ENCODE data around the gene TADA2B. TPM values are rescaled to one million over a fixed set of nuclear protein-coding genes. Genes with fewer than 3 reads are reported as not detected.

The TADA2B gene
- total and polyA plus RNA-seq, 2 experiments from 2014 or later, result 3.6 to 11.4 TPM

DNA sequence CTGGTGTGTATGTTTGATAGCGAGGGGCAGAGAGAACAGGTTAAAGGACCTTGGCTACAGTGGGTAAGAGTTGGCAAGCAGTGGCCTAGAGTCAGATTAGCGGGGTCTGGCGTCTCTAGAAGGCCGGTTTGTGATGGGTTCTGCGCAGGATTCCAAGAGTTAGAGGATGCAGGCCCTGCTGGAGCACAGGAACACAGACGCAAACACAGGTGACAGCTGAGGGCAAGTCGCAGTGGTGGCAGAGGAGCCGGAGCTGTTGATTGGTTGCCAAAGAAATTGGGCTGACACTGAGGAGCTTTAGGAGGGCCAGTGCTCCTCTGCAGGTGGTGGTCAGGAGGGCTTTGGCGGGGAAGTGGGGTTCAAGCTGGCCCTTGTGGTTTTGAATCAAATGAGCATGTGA is 3.8 kb downstream of the TADA2B start (continued):
- TF ChIP-seq, protein P1, sequence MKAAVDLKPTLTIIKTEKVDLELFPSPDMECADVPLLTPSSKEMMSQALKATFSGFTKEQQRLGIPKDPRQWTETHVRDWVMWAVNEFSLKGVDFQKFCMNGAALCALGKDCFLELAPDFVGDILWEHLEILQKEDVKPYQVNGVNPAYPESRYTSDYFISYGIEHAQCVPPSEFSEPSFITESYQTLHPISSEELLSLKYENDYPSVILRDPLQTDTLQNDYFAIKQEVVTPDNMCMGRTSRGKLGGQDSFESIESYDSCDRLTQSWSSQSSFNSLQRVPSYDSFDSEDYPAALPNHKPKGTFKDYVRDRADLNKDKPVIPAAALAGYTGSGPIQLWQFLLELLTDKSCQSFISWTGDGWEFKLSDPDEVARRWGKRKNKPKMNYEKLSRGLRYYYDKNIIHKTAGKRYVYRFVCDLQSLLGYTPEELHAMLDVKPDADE (IDR thresholded peaks at IDR 0.05), result no peak
- no peak for TF ChIP-seq EZH2phosphoT487 (IDR thresholded peaks at IDR 0.05; ENCODE audit: unreplicated experiment)
- TF ChIP-seq CTCF (conservative IDR thresholded peaks at IDR 0.05; ENCODE audit: low read depth in 2 of 2), result no peak
- TF ChIP-seq CREB1 (CRISPR knock-in tag; IDR thresholded peaks at IDR 0.05; ENCODE audit: low read depth), result no peak
- no peak for TF ChIP-seq ZNF331 (CRISPR knock-in tag; IDR thresholded peaks at IDR 0.05; ENCODE audit: low read depth)
- no peak for TF ChIP-seq ZNF114 (CRISPR knock-in tag; IDR thresholded peaks at IDR 0.05)
- TF ChIP-seq JUNB (IDR thresholded peaks at IDR 0.05; ENCODE audit: unreplicated experiment), result no peak
- TF ChIP-seq NANOG (IDR thresholded peaks at IDR 0.05; ENCODE audit: borderline replicate concordance), result no peak
- TF ChIP-seq, protein P2, sequence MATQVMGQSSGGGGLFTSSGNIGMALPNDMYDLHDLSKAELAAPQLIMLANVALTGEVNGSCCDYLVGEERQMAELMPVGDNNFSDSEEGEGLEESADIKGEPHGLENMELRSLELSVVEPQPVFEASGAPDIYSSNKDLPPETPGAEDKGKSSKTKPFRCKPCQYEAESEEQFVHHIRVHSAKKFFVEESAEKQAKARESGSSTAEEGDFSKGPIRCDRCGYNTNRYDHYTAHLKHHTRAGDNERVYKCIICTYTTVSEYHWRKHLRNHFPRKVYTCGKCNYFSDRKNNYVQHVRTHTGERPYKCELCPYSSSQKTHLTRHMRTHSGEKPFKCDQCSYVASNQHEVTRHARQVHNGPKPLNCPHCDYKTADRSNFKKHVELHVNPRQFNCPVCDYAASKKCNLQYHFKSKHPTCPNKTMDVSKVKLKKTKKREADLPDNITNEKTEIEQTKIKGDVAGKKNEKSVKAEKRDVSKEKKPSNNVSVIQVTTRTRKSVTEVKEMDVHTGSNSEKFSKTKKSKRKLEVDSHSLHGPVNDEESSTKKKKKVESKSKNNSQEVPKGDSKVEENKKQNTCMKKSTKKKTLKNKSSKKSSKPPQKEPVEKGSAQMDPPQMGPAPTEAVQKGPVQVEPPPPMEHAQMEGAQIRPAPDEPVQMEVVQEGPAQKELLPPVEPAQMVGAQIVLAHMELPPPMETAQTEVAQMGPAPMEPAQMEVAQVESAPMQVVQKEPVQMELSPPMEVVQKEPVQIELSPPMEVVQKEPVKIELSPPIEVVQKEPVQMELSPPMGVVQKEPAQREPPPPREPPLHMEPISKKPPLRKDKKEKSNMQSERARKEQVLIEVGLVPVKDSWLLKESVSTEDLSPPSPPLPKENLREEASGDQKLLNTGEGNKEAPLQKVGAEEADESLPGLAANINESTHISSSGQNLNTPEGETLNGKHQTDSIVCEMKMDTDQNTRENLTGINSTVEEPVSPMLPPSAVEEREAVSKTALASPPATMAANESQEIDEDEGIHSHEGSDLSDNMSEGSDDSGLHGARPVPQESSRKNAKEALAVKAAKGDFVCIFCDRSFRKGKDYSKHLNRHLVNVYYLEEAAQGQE (IDR thresholded peaks at IDR 0.05; ENCODE audit: unreplicated experiment), result no peak

DNA sequence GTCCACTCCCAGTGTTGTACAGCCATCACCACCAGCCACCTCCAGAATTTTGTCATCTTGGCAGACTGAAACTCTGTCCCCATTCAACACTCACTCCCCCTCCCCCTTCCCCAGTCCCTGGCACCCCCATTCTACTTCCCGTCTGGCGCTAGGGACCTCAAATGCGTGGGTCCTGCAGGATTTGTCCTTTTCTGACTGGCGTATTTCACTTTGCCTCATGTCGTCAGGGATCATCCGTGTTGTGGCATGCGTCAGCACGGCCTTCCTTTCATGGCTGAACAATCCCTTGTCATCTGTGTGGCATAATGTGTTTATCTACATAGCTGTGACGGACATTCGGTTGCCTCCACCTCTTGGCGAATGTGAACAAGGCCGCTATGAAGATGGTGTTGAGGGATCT is 5.5 kb downstream of the TADA2B start:
- peaks cover 41% of the 10 kb centered on the region for H4K20me1 ChIP-seq (replicated peaks; ENCODE audit: insufficient read depth)
- H3F3A ChIP-seq (replicated peaks; ENCODE audit: low read depth), result no peaks in the 10 kb centered on the region
- peaks cover 44% of the 10 kb centered on the region for H3K4me1 Mint-ChIP-seq
- H3K9me3 Mint-ChIP-seq, result no peaks in the 10 kb centered on the region; the same call in 1 of the 3 replicates
- H3K4me3 ChIP-seq, result no peak overlapping the region
- H3K4me3 Mint-ChIP-seq, result no peak overlapping the region
- H3K27ac ChIP-seq (ENCODE audit: low read depth), result no peak overlapping the region
- 0 out of 2 replicates have a peak, but pooled peaks cover 4% of the 10 kb centered on the region for H3K4me1 ChIP-seq (ENCODE audit: insufficient read depth)
- DNase-seq (ENCODE audit: low spot score) (no peak), ATAC-seq (no peak)
- H3K4me2 ChIP-seq, result no peak overlapping the region
- 0 out of 2 replicates have a peak overlapping the region, but pooled peaks have one; percentile 14 for H3K27ac Mint-ChIP-seq
- peaks cover 8% of the 10 kb centered on the region; the same call in 1 of the 2 replicates for H3K27me3 ChIP-seq (ENCODE audit: insufficient read depth)
- no peaks in the 10 kb centered on the region for H3K36me3 ChIP-seq (ENCODE audit: insufficient read depth)
- no peak overlapping the region for H2AFZ ChIP-seq
- peaks cover 64% of the 10 kb centered on the region for H3K79me2 ChIP-seq (replicated peaks; ENCODE audit: insufficient read depth)
- no peaks in the 10 kb centered on the region; the same call in 2 of the 3 replicates for H3K36me3 Mint-ChIP-seq (ENCODE audit: low read depth)
- H3K27me3 Mint-ChIP-seq (ENCODE audit: insufficient read depth, low read depth, poor library complexity), result peaks cover 12% of the 10 kb centered on the region
- no peaks in the 10 kb centered on the region for H3K9me2 ChIP-seq (ENCODE audit: insufficient read depth)
- TF ChIP-seq, protein P1 (IDR thresholded peaks at IDR 0.05), result no peak
- TF ChIP-seq, protein P2 (IDR thresholded peaks at IDR 0.05; ENCODE audit: unreplicated experiment), result no peak
- no peak for TF ChIP-seq EZH2phosphoT487 (IDR thresholded peaks at IDR 0.05; ENCODE audit: unreplicated experiment)
- TF ChIP-seq NANOG (IDR thresholded peaks at IDR 0.05; ENCODE audit: borderline replicate concordance), result no peak
- no peak for TF ChIP-seq STAT1 (IDR thresholded peaks at IDR 0.05; ENCODE audit: unreplicated experiment)

Data from GM23338 (cell line).